Colonic mucosa (tissue), 4 donors: ENCODE data around the gene FBXL5. TPM values are rescaled to one million over a fixed set of nuclear protein-coding genes. Genes with fewer than 3 reads are reported as not detected.

Source experiments
- DNase-seq: peaks from one replicate; pipeline ENCODE4 v3.0.0-alpha.2; 2020
- H3K27ac ChIP-seq: fragments of 200-600 bp; one replicate; pipeline ENCODE4 v1.8.0; 2021
- H3K27me3 ChIP-seq: fragments of 200-600 bp; one replicate; pipeline ENCODE4 v1.8.0; 2021
- H3K36me3 ChIP-seq: fragments of 200-600 bp; one replicate; pipeline ENCODE4 v1.8.0; 2021
- H3K4me1 ChIP-seq: fragments of 200-600 bp; one replicate; pipeline ENCODE4 v1.8.0; 2021; ENCODE audit warnings: mild to moderate bottlenecking
- H3K4me3 ChIP-seq: fragments of 200-600 bp; one replicate; pipeline ENCODE4 v1.8.0; 2021
- H3K9ac ChIP-seq, 2 donors: one replicate each; pipeline ENCODE4 v1.7.0; 2013; ENCODE audit warnings: control low read depth in 2 of 2, low read depth in 2 of 2, low read length in 2 of 2
- H3K9me3 ChIP-seq: fragments of 200-600 bp; one replicate; pipeline ENCODE4 v1.8.0; 2021
- intact Hi-C: fragments of 100-400 bp; cut with DNase I; formaldehyde crosslinking; loops from one replicate; pipeline ENCODE4 v1.14.1; 2022
- total RNA-seq, 2 donors: library from RNA; stranded (reverse); fragmentation: NEBNext Ultra II Directional in 1 of 2; extraction: Animal tissue kit (Norgen Biotek cat#: 25700) in 1 of 2; gene quantifications; one replicate each; pipeline ENCODE4 v1.2.1, GENCODE V29; 2021
- TF ChIP-seq, protein P1 (sequence below): fragments of 200-600 bp; IDR thresholded peaks from one replicate; pipeline ENCODE4 v1.8.0; 2022; ENCODE audit warnings: antibody characterized with exemption, mild to moderate bottlenecking
- donor health status: healthy.
- donor health status: DM: no; HTN: no; CAD: no.
- donor health status: DM: no; HTN: no; CAD: no.

Gene FBXL5, protein sequence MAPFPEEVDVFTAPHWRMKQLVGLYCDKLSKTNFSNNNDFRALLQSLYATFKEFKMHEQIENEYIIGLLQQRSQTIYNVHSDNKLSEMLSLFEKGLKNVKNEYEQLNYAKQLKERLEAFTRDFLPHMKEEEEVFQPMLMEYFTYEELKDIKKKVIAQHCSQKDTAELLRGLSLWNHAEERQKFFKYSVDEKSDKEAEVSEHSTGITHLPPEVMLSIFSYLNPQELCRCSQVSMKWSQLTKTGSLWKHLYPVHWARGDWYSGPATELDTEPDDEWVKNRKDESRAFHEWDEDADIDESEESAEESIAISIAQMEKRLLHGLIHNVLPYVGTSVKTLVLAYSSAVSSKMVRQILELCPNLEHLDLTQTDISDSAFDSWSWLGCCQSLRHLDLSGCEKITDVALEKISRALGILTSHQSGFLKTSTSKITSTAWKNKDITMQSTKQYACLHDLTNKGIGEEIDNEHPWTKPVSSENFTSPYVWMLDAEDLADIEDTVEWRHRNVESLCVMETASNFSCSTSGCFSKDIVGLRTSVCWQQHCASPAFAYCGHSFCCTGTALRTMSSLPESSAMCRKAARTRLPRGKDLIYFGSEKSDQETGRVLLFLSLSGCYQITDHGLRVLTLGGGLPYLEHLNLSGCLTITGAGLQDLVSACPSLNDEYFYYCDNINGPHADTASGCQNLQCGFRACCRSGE
- total RNA-seq: 10 to 100 TPM; 43.4 to 52.1 TPM

DNA sequence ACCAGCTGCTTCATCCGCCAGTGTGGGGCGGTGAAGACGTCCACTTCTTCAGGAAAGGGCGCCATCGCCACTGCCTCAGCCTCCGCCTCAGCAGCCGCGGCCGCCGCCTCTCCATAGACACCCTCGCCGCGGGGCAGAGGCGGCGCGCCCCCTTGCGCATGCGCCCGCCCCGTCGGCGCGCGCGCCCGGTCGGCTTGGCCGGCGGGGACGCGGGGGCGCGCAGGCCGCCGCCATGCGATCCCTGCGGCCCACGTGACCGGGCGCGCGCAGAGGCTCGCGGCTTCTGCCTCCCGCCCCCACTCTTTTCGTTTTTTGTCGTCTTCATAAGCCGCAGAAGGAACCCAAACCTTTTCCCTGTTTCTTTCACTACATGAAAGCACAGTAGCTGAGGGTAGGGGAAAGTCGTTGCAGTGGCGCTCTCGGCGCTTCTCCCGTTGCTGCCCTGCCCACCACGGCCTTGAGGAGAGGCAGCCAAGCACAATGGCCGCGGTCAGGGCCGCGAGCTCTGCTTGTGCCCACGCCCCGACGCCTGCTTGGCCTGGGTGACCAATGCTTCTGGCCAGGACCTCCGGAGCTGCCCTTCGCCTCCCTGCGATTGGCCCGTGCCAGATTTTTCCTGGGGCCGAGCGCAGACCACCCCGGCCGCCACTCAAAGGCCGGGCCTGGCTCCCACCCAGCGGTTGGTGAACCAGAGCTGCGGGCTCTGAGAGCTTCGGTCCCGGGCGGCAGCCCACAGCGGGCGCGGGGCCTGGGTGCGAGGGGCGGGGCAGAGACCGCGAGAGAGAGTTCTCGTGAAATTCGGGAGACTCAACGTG lies at the start of gene FBXL5:
Gene FBXL5 (minus strand): TSS at position 135 of the 815 bp plus-strand sequence. CDS start 70 bp downstream, at position 65.
- no peaks in the 10 kb centered on the region for H3K36me3 ChIP-seq
- H3K4me1 ChIP-seq: peaks cover 12% of the 10 kb centered on the region
- intact Hi-C loops: no loop called here
- TF ChIP-seq, protein P1, sequence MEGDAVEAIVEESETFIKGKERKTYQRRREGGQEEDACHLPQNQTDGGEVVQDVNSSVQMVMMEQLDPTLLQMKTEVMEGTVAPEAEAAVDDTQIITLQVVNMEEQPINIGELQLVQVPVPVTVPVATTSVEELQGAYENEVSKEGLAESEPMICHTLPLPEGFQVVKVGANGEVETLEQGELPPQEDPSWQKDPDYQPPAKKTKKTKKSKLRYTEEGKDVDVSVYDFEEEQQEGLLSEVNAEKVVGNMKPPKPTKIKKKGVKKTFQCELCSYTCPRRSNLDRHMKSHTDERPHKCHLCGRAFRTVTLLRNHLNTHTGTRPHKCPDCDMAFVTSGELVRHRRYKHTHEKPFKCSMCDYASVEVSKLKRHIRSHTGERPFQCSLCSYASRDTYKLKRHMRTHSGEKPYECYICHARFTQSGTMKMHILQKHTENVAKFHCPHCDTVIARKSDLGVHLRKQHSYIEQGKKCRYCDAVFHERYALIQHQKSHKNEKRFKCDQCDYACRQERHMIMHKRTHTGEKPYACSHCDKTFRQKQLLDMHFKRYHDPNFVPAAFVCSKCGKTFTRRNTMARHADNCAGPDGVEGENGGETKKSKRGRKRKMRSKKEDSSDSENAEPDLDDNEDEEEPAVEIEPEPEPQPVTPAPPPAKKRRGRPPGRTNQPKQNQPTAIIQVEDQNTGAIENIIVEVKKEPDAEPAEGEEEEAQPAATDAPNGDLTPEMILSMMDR: no peak
- peak within 1 kb of the TSS; percentile 93 for H3K27ac ChIP-seq
- no peaks in the 10 kb centered on the region for H3K27me3 ChIP-seq
- peak; percentile 73 for DNase-seq
- H3K9ac ChIP-seq: peak within 1 kb of the TSS; percentile 97 to 98
- H3K9me3 ChIP-seq: no peaks in the 10 kb centered on the region
- H3K4me3 ChIP-seq: peak within 1 kb of the TSS; percentile 65

- intact Hi-C loops: no loop called here
- Histone ChIP-seq H3K9me3 (no peaks in the 10 kb centered on the region), H3K27ac (no peak overlapping the region), H3K4me1 (peaks cover 4% of the 10 kb centered on the region), H3K9ac (no peak overlapping the region), H3K27me3 (no peaks in the 10 kb centered on the region), H3K36me3 (no peaks in the 10 kb centered on the region), H3K4me3 (no peak overlapping the region)
- DNase-seq: no peak
- TF ChIP-seq, protein P1: no peak
These were observed 49.0 kb upstream of the FBXL5 start for GRCh38 chr4:15704129-15704528.

GRCh38 chr4:15703439-15703838 lies 48.3 kb upstream of the FBXL5 start:
- DNase-seq: no peak
- Histone ChIP-seq H3K4me3 (peak overlapping the region; percentile 39), H3K9me3 (no peaks in the 10 kb centered on the region), H3K36me3 (no peaks in the 10 kb centered on the region), H3K4me1 (peaks cover 4% of the 10 kb centered on the region), H3K9ac (peak overlapping the region in 1 of 2 donors; percentile 48), H3K27me3 (no peaks in the 10 kb centered on the region), H3K27ac (no peak overlapping the region)
- intact Hi-C loops: no loop called here
- TF ChIP-seq, protein P1: no peak

- Histone ChIP-seq H3K4me1 (peaks cover 4% of the 10 kb centered on the region), H3K9me3 (no peaks in the 10 kb centered on the region), H3K36me3 (no peaks in the 10 kb centered on the region), H3K27me3 (no peaks in the 10 kb centered on the region), H3K4me3 (peak within 1 kb of the TSS; percentile 39), H3K27ac (peak within 1 kb of the TSS; percentile 27), H3K9ac (peak within 1 kb of the TSS; percentile 48 to 58)
- TF ChIP-seq, protein P1: no peak
- peak; percentile 89 for DNase-seq
- intact Hi-C loops: no loop called here
These were observed 47.8 kb upstream of the FBXL5 start, which contains the start of gene BST1 for GRCh38 chr4:15702941-15703403. BST1 (plus strand) TSS chr4:15703065; CDS start chr4:15703145, 80 bp downstream.

DNA sequence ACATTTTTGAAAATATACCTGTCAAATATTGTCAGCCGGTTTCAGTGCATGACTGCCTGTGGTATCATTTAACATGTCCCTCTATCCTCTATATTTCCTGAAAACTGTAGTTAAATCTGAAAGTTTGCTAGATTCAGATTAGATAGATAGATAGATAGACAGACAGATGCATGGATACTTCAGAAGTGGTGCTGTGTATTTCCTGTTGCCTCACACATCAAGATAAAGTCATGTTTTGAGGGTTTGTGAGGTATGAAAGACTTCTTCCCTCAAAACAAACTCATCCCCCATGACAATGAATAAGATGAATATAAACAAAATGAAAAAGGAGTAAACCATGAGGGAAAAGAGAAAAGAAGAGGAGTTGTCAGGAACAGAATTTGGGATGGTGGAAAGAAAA lies 41.7 kb upstream of the FBXL5 start:
- intact Hi-C loops: no loop called here
- TF ChIP-seq, protein P1: no peak

More for the DNA sequence above, 41.7 kb upstream of the FBXL5 start:
- Histone ChIP-seq H3K9me3 (no peaks in the 10 kb centered on the region), H3K4me3 (no peak overlapping the region), H3K9ac (no peak overlapping the region), H3K27me3 (no peaks in the 10 kb centered on the region), H3K27ac (no peak overlapping the region), H3K4me1 (no peaks in the 10 kb centered on the region), H3K36me3 (no peaks in the 10 kb centered on the region)
- DNase-seq: no peak
